IgD-negative memory B cell (primary cell): ENCODE results near the gene AUH. TPM values are rescaled to one million over a fixed set of nuclear protein-coding genes. Genes with fewer than 3 reads are reported as not detected.

Experiments used
- H3K27ac Mint-ChIP-seq, 3 donors: one replicate each; pipeline ENCODE4 v1.8.0; 2020 to 2022; ENCODE audit warnings: mild to moderate bottlenecking in 3 of 3, mixed read lengths in 3 of 3, moderate library complexity in 1 of 3
- H3K27me3 Mint-ChIP-seq: one replicate; pipeline ENCODE4 v1.8.0; 2021; ENCODE audit warnings: mixed read lengths
- H3K36me3 Mint-ChIP-seq: one replicate; pipeline ENCODE4 v1.8.0; 2020; ENCODE audit warnings: mild to moderate bottlenecking, mixed read lengths
- H3K4me1 Mint-ChIP-seq, 3 donors: one replicate each; pipeline ENCODE4 v1.8.0; 2020 to 2022; ENCODE audit warnings: mixed read lengths in 3 of 3, mild to moderate bottlenecking in 1 of 3
- H3K4me3 Mint-ChIP-seq, 4 donors: one replicate each; pipeline ENCODE4 v1.8.0; 2020 to 2022; ENCODE audit warnings: mild to moderate bottlenecking in 4 of 4, mixed read lengths in 4 of 4, moderate library complexity in 3 of 4
- H3K9me3 Mint-ChIP-seq, 3 donors: one replicate each; pipeline ENCODE4 v1.8.0; 2020 to 2021; ENCODE audit warnings: mixed read lengths in 3 of 3, mild to moderate bottlenecking in 1 of 3
- polyA plus RNA-seq: library from polyadenylated mRNA; unstranded; fragments of 300-500 nt; fragmentation: Illumina TruSeq; gene quantifications from one replicate; pipeline ENCODE4 v1.2.3, GENCODE V29; 2021

The AUH gene
- polyA plus RNA-seq, 1 donor from 2014 or later = 15.7 TPM

DNA sequence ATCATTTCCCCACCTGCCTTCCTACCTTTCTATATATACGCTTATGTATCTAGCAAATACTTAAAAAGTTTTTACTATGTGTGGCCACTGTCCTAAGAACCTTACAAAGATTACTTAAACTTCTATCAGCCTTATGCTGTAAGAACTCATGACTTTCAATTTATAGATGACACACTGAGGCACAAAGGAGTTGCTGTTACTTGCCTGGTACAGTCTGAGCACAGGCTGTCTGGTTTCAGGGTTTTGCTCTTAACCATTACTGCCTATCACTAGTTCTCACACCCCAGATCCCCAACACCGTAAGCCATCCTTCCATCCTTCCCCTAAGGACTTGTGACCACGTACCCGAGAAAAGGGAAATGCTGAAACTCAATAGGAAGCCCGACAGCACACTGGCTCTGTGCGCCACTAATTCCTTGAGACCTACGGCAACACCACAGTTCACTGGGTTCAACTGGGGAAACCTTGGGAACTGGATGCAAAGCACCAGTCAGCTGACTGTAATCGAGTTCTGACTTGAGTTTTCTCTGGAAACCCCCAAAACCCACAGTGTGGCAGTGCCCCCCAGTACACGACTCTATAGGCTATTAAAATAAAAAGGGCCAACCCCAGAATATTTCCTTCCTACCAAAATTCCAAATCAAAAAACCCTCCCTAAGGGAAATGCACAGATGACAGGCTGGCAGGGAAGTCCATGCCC lies 56.0 kb downstream of the AUH start:
- H3K27ac Mint-ChIP-seq = peak overlapping the region in 1 of 3 donors; percentile 51
- no peak overlapping the region for H3K4me3 Mint-ChIP-seq
- H3K9me3 Mint-ChIP-seq = no peaks in the 10 kb centered on the region
- peaks cover 11% of the 10 kb centered on the region for H3K36me3 Mint-ChIP-seq
- no peaks in the 10 kb centered on the region for H3K27me3 Mint-ChIP-seq
- peaks cover 10 to 15% (median 11%) of the 10 kb centered on the region in 3 donors for H3K4me1 Mint-ChIP-seq

DNA sequence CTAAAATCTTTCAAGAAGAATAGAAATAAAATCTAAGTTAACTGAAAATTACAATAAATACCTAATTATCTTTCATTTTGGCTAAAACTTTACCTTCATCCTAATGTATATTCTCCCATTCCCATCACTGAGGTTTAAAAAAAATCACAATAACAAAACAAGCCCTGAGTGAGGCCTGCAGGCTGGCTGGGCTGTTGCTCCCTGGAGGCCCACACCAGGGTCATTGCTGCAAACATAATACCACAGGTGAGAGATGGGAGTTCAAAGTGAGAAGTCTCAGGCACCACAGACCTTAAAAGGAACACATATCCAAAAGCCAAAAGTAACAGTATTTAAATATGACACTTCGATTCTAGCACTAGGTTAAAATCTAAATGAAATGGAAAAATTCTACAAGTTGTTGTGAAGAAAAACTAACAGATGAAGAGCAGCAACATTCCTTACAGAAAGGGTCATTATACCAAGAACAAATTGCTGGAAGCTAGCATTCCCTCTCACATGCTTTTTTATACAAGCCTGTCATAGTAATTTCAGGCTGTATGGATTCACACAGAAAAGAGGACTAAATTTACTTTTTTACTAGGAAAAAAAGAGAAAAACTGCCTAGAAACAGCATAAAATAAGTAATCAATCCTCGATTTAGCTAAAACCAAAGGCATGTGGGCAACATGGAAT lies 57.8 kb downstream of the AUH start:
- peak overlapping the region in 1 of 4 donors; percentile 8 for H3K4me3 Mint-ChIP-seq

DNA sequence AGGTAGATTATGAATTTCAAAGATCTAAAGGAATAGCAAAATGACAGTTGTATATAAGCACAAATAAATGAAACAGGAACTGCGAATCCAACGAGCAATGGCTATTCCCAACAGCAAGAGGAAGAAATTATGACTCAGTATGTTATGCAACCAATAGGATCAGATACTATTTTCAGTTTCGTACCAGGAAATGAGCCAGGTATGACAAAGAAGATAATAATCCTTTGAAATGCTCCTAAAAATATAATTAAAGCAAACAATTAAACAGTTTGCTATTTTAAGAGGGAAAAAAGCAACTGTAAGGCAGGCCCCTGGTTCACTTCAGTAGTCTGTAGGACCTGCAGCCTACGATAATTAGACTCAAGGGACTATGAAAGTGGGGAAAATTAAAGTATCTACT lies 58.9 kb downstream of the AUH start:
- H3K9me3 Mint-ChIP-seq = no peaks in the 10 kb centered on the region
- H3K27ac Mint-ChIP-seq = no peak overlapping the region
- H3K4me1 Mint-ChIP-seq = peaks cover 13 to 28% (median 16%) of the 10 kb centered on the region in 3 donors
- H3K4me3 Mint-ChIP-seq = no peak overlapping the region
- no peaks in the 10 kb centered on the region for H3K27me3 Mint-ChIP-seq
- peaks cover 14% of the 10 kb centered on the region for H3K36me3 Mint-ChIP-seq

More for the DNA sequence above, 57.8 kb downstream of the AUH start:
- Mint-ChIP-seq H3K4me1 (peaks cover 14 to 23% (median 18%) of the 10 kb centered on the region in 3 donors), H3K27me3 (no peaks in the 10 kb centered on the region), H3K27ac (no peak overlapping the region), H3K9me3 (no peaks in the 10 kb centered on the region), H3K36me3 (peaks cover 13% of the 10 kb centered on the region)

DNA sequence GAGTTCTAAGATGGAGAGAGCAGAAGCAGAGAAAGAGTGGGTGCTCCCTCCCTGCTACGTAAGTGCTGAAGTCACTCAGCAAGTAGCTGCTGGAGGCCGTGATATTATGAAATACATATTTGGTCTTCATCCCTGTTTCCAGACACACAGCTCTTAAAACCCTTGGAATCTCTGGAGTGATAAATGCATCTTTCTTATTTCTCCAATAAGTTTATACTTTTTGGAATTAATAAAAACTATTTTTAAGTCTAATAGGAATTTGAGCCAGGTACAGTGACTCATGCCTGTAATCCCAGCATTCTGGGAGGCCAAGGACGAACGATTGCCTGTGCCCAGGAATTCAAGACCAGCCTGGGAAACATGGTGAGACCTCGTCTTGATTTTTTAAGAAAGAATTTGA lies 60.6 kb downstream of the AUH start:
- Mint-ChIP-seq H3K9me3 (no peaks in the 10 kb centered on the region), H3K4me1 (peaks cover 11 to 34% (median 21%) of the 10 kb centered on the region in 3 donors), H3K27me3 (no peaks in the 10 kb centered on the region), H3K36me3 (peaks cover 17% of the 10 kb centered on the region), H3K4me3 (no peak overlapping the region), H3K27ac (no peak overlapping the region)

DNA sequence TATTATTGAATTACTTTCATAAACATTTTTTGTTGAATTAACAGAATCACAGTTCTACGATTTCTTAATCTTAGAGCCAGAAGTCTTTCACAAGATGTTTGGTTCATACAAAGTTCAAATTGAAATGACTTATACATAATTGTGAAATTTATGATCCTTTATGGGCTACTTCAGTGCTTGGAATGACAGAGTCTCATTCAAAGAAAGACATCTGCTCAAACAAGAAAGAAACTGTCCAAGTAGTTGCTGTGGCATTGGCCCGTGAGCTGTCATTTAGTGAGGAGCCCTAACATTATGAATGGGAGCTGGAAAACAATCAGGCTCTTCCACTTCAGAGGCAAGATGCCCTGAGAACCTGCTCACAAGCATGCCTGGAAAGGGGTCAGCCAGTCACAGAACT lies 63.4 kb downstream of the AUH start:
- peaks cover 11 to 39% (median 28%) of the 10 kb centered on the region in 3 donors for H3K4me1 Mint-ChIP-seq
- H3K27me3 Mint-ChIP-seq = no peaks in the 10 kb centered on the region
- no peak overlapping the region for H3K27ac Mint-ChIP-seq
- H3K36me3 Mint-ChIP-seq = peaks cover 16% of the 10 kb centered on the region
- no peak overlapping the region for H3K4me3 Mint-ChIP-seq
- H3K9me3 Mint-ChIP-seq = peaks cover 0 to 2% (median 0%) of the 10 kb centered on the region in 3 donors

DNA sequence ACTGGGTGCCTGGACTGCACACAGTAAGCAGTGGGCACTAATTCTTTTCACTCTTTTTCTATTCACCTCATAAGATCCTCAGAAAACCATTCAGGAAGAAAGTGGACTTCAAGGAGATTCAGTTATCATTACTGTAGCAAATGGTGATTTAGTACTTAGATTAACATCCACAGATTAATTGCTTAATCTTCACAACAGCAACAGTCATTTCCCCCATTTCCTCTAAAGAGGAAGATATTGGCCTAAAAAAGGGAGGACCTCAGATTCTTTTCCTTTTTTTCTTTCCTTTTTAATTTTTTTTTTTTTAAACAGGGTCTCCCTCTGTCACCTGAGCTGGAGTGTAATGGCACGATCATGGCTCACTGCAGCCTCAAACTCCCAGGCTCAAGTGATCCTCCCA lies 64.4 kb downstream of the AUH start:
- peaks cover 13 to 39% (median 28%) of the 10 kb centered on the region in 3 donors for H3K4me1 Mint-ChIP-seq
- no peak overlapping the region for H3K27ac Mint-ChIP-seq
- H3K4me3 Mint-ChIP-seq = peak overlapping the region in 1 of 4 donors; percentile 89
- peaks cover 0 to 2% (median 0%) of the 10 kb centered on the region in 3 donors for H3K9me3 Mint-ChIP-seq
- no peaks in the 10 kb centered on the region for H3K27me3 Mint-ChIP-seq
- peaks cover 21% of the 10 kb centered on the region for H3K36me3 Mint-ChIP-seq

DNA sequence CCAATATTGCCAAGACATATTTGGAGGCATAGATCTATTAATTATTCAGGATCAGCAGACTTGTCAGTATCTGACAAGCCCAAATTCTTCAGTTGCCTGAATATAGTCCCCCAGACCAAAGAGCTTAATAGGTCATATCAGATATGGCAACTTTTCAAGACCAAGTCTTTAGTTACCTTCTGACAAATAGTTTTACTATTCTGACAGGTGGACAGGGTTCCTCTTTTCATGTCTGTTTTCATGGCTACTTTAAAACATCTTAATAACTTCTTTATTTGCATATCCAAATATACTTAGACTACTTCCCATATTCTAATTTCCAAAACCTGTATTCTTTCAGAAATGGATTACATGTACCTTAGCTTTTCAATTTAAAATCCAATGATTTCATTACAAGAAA lies 65.4 kb downstream of the AUH start:
- H3K27ac Mint-ChIP-seq = peak overlapping the region in 1 of 3 donors; percentile 26
- no peaks in the 10 kb centered on the region for H3K27me3 Mint-ChIP-seq
- peaks cover 0 to 2% (median 0%) of the 10 kb centered on the region in 3 donors for H3K9me3 Mint-ChIP-seq
- peaks cover 13 to 39% (median 28%) of the 10 kb centered on the region in 3 donors for H3K4me1 Mint-ChIP-seq
- peaks cover 21% of the 10 kb centered on the region for H3K36me3 Mint-ChIP-seq
- H3K4me3 Mint-ChIP-seq = peak overlapping the region in 2 of 4 donors; percentile 48 to 89

DNA sequence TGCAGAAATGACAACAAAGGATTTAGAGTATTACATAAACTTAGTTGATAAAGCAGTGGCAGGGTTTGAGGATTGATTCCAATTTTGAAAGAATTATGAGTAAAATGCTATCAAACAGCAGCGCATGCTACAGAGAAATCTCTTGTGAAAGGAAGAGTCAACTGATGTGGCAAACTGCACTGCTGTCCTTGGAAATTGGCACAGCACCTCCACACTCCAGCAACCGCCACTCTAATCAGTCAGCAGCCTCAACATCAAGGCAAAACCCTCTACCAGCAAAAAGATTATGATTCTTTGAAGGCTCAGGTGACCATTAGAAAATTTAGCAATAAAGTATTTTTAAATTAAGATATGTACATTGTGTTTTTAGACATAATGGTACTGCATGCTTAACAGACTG lies 66.4 kb downstream of the AUH start:
- peaks cover 21% of the 10 kb centered on the region for H3K36me3 Mint-ChIP-seq

DNA sequence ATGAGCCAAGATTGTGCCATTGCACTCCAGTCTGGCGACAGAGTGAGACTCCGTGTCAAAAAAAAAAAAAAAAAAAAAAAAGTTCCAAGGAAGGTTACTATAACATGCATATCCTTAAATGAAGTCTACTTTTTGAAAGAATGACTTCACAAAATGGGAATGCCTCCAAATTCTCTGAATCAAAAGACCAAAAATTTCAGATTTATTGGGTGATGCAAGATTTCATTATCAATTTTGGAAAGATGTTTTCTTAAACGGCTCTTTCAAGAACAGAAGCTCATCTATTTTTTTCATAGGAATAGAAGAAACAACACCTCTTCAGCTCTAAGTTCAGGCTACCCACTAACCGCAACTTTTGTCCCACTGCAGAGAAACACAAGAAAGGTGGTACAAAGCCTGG lies 69.9 kb downstream of the AUH start:
- peaks cover 7 to 14% (median 12%) of the 10 kb centered on the region in 3 donors for H3K4me1 Mint-ChIP-seq

More for the DNA sequence above, 66.4 kb downstream of the AUH start:
- H3K4me1 Mint-ChIP-seq = peaks cover 13 to 34% (median 26%) of the 10 kb centered on the region in 3 donors
- H3K27me3 Mint-ChIP-seq = no peaks in the 10 kb centered on the region
- peak overlapping the region in 1 of 4 donors; percentile 58 for H3K4me3 Mint-ChIP-seq
- no peak overlapping the region for H3K27ac Mint-ChIP-seq
- H3K9me3 Mint-ChIP-seq = peaks cover 0 to 2% (median 0%) of the 10 kb centered on the region in 3 donors

DNA sequence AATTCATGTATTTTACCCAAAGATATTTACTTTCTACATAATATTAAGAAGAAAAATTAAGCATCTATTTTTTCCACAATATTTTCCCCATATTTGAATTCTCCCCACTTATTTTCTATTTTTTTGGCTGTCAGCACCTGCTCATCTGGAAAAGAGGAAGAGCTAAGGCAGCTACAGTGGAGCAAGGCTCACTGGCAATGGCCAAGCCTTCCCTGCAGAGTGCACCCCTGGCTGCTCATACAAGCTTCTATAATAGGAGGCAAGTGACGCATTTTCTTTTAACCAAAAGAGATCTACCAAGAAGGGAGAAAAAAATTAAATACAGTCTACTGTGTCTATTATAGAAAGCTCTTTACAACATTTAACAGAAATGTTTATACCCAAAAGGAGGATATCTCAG lies 72.5 kb downstream of the AUH start:
- Mint-ChIP-seq H3K36me3 (peaks cover 13% of the 10 kb centered on the region), H3K4me1 (peaks cover 0 to 2% (median 0%) of the 10 kb centered on the region in 3 donors), H3K27ac (peak overlapping the region in 1 of 3 donors; percentile 41), H3K4me3 (no peak overlapping the region), H3K27me3 (no peaks in the 10 kb centered on the region), H3K9me3 (no peaks in the 10 kb centered on the region)

More for the DNA sequence above, 69.9 kb downstream of the AUH start:
- H3K9me3 Mint-ChIP-seq = peaks cover 0 to 2% (median 0%) of the 10 kb centered on the region in 3 donors
- no peak overlapping the region for H3K27ac Mint-ChIP-seq
- peaks cover 11% of the 10 kb centered on the region for H3K36me3 Mint-ChIP-seq
- no peaks in the 10 kb centered on the region for H3K27me3 Mint-ChIP-seq
- H3K4me3 Mint-ChIP-seq = no peak overlapping the region

DNA sequence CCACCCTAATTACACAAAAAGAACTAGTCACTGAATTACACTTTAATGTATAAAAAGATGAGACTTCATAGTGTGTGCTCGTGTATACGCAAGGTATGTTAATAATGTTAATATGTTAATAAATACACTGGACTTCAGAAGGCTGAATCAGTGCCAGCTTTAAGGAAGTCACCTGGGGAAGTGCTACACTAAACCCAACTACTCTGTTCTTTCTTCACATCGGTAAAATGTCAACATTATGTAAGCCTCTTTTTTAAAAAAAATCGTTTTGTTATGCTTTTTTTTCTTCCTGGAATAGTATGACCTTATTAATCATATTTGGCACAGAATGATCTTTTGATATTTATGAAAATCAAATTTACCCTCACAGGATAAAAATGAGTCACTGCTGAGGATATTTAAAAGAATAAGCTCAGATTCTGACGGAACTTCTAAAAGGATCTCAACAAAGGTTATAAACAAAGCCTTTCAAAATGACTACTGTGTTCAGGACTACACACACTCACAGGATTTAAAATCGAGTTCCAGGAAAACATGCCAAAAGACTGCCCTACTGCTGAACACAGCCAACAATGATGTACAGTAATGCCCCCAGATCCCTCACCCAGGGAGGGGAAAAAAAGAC lies 75.9 kb downstream of the AUH start:
- H3K27ac Mint-ChIP-seq = no peak overlapping the region
- peaks cover 25% of the 10 kb centered on the region for H3K36me3 Mint-ChIP-seq

DNA sequence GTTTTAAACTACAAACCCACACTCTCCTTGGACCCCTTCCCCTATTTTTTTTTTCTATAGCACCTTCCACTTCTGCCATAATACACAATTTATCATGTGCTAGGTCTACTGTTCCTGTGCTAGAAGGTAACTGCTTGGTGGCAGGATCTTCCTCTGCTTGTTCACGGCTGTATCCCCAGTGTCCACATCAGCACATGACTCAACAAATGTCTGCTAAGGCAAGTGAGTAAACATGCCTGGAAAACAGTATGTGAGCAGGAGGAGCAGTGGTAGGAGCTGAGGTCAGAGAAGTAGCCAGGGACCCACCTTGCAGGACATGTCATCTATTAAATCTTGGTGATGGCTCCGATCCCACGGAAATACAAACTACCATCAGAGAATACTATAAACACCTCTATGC lies 79.4 kb downstream of the AUH start:
- H3K4me1 Mint-ChIP-seq = no peaks in the 10 kb centered on the region
- no peaks in the 10 kb centered on the region for H3K27me3 Mint-ChIP-seq
- no peak overlapping the region for H3K27ac Mint-ChIP-seq
- peaks cover 27% of the 10 kb centered on the region for H3K36me3 Mint-ChIP-seq
- no peaks in the 10 kb centered on the region for H3K9me3 Mint-ChIP-seq
- no peak overlapping the region for H3K4me3 Mint-ChIP-seq

More for the DNA sequence above, 75.9 kb downstream of the AUH start:
- H3K9me3 Mint-ChIP-seq = no peaks in the 10 kb centered on the region
- H3K27me3 Mint-ChIP-seq = no peaks in the 10 kb centered on the region
- no peaks in the 10 kb centered on the region for H3K4me1 Mint-ChIP-seq
- no peak overlapping the region for H3K4me3 Mint-ChIP-seq

DNA sequence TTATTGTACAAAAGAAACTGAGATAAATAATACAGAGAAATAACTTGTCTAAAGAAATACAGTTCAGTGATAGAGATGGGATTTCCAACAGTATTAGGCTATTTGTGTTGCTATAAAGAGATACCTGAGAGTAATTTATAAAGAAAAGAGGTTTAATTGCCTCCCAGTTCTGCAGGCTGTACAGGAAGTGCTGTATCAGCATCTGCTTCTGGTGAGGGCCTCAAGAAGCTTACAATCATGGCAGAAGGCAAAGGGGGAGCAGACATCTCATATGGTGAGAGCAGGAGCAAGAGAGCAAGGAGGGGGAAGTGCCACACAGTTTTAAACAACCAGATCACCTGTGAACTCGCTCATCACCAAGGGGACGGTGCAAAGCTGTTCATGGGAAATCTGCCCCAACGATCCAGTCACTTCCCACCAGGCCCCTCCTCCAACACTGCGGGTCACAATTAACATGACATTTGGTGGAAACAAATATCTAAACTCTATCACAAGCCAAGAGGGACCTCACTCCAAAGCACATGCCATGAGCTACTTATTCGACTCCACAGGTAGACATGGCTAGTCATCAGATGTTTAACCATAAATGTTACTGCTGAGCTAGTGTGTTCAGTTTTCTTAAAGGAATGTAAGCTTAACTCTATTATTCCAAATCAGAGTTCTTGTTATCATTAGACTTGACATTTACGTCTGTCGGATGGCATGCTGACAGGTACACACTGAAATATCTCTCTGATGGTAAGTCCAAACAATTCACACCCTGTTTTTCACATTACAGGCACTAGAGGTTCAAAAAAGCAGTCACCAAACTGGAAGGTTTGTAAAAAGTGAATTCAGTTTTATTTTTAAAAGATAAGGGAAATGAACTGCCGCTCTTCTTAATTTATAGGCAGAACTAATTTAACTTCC lies 82.2 kb downstream of the AUH start:
- Mint-ChIP-seq H3K9me3 (no peaks in the 10 kb centered on the region), H3K4me1 (peaks cover 5 to 7% (median 5%) of the 10 kb centered on the region in 3 donors), H3K27ac (no peak overlapping the region), H3K36me3 (peaks cover 21% of the 10 kb centered on the region), H3K4me3 (no peak overlapping the region), H3K27me3 (no peaks in the 10 kb centered on the region)

DNA sequence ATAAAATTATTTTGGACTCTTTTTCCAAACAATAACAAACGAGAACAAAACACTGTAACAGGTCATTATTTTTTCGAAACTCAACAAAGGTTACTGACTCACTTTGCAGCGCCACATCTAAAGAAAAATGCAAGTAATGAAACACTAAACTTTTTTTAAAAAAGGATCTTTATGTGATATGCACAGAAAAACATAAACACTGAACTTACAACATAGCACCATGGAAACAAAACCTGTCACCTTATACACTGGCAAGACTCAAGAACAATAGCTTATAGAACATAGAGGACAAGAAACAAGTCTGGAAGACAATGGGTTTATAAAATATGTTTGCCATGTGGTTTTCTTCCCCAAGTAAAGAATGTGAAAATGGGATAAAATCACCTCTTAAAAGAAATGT lies 85.2 kb downstream of the AUH start:
- Mint-ChIP-seq H3K27me3 (no peaks in the 10 kb centered on the region), H3K4me1 (peaks cover 13 to 15% (median 13%) of the 10 kb centered on the region in 3 donors), H3K27ac (peak overlapping the region in 1 of 3 donors; percentile 3), H3K9me3 (no peaks in the 10 kb centered on the region), H3K4me3 (no peak overlapping the region), H3K36me3 (peaks cover 3% of the 10 kb centered on the region)
